Activated CD4-positive, alpha-beta T cell treated with anti-CD3 and anti-CD28 coated beads, Interleukin-2, amount 50 U/mL, for 1 hour (primary cell): ENCODE data around the gene SULT1C3.

Source experiments
- DNase-seq: peaks from one replicate; pipeline ENCODE4 v3.0.0-alpha.2; 2020

The SULT1C3 gene

GRCh38 chr2:108309903-108310302, 70.1 kb downstream of the SULT1C3 start:
- DNase-seq: no peak
